Endodermal cell (in vitro differentiated cells): ENCODE results near the gene PCIF1. TPM values are rescaled to one million over a fixed set of nuclear protein-coding genes. Genes with fewer than 3 reads are reported as not detected.

Source experiments
- DNase-seq: peaks from one replicate; pipeline ENCODE4 v3.0.0-alpha.2; 2017
- H3K27ac ChIP-seq: 2 replicates; pipeline ENCODE4 v1.5.1; 2013; ENCODE audit warnings: mild to moderate bottlenecking, low read depth, low read length, moderate library complexity
- H3K27me3 ChIP-seq: 2 replicates; pipeline ENCODE4 v1.6.1; 2013; ENCODE audit warnings: mild to moderate bottlenecking, low read length, moderate library complexity; ENCODE audit not compliant: insufficient read depth, control insufficient read depth, poor library complexity, severe bottlenecking
- H3K36me3 ChIP-seq: 2 replicates; pipeline ENCODE4 v1.7.0; 2013; ENCODE audit warnings: mild to moderate bottlenecking, low read length, moderate library complexity; ENCODE audit not compliant: control insufficient read depth, insufficient read depth
- H3K4me1 ChIP-seq: one replicate; pipeline ENCODE4 v1.7.0; 2013; ENCODE audit warnings: low read length; ENCODE audit not compliant: control insufficient read depth, insufficient read depth
- H3K4me3 ChIP-seq: 2 replicates; pipeline ENCODE4 v1.5.1; 2013; ENCODE audit warnings: mild to moderate bottlenecking, low read length, moderate library complexity
- H3K9ac ChIP-seq: 2 replicates; pipeline ENCODE4 v1.6.1; 2013; ENCODE audit warnings: mild to moderate bottlenecking, low read length, moderate library complexity; ENCODE audit not compliant: poor library complexity, severe bottlenecking; ENCODE audit errors: extremely low read depth
- H3K9me3 ChIP-seq: 2 replicates; pipeline ENCODE4 v1.6.1; 2013; ENCODE audit warnings: mild to moderate bottlenecking, low read length, moderate library complexity; ENCODE audit not compliant: control insufficient read depth
- H3K27ac Mint-ChIP-seq: 2 replicates; pipeline ENCODE4 v1.8.0; 2020; ENCODE audit warnings: mixed read lengths
- H3K27me3 Mint-ChIP-seq: 2 replicates; pipeline ENCODE4 v1.8.0; 2021; ENCODE audit warnings: mild to moderate bottlenecking, mixed read lengths; ENCODE audit not compliant: insufficient read depth
- H3K36me3 Mint-ChIP-seq: 2 replicates; pipeline ENCODE4 v1.8.0; 2020; ENCODE audit warnings: low read depth, mixed read lengths
- H3K4me1 Mint-ChIP-seq: 2 replicates; pipeline ENCODE4 v1.8.0; 2020; ENCODE audit warnings: mixed read lengths
- H3K4me3 Mint-ChIP-seq: 2 replicates; pipeline ENCODE4 v1.8.0; 2020; ENCODE audit warnings: mild to moderate bottlenecking, moderate library complexity, mixed read lengths
- H3K9me3 Mint-ChIP-seq: 2 replicates; pipeline ENCODE4 v1.8.0; 2020; ENCODE audit warnings: mild to moderate bottlenecking, mixed read lengths
- WGBS, 2 experiments: methylation state at CpG; one replicate each; pipeline versions ENCODE4 v1.1.5 to v1.1.7; 2013; ENCODE audit warnings: missing lambda C conversion rate in 2 of 2, mixed read lengths in 1 of 2; ENCODE audit not compliant: insufficient coverage in 1 of 2, insufficient read length in 1 of 2; 5-methylcytosine and 5-hydroxymethylcytosine counted together
- total RNA-seq, 2 donors: library from RNA; stranded (reverse); fragmentation: NEBNext Ultra II Directional in 1 of 2; extraction: Animal tissue kit (Norgen Biotek cat#: 25700) in 1 of 2; gene quantifications; 2 replicates in 1 of 2; 3 replicates in 1 of 2; pipeline ENCODE4 v1.2.1, GENCODE V29; 2021
- TF ChIP-seq, protein P1 (sequence below): fragments of 200-600 bp; sonication (generic); conservative IDR thresholded peaks from 2 replicates; pipeline ENCODE4 v1.5.0; 2021; ENCODE audit warnings: antibody characterized with exemption, mild to moderate bottlenecking

Gene PCIF1
- total RNA-seq, 2 donors from 2014 or later, result 22.0 to 34.5 TPM

DNA sequence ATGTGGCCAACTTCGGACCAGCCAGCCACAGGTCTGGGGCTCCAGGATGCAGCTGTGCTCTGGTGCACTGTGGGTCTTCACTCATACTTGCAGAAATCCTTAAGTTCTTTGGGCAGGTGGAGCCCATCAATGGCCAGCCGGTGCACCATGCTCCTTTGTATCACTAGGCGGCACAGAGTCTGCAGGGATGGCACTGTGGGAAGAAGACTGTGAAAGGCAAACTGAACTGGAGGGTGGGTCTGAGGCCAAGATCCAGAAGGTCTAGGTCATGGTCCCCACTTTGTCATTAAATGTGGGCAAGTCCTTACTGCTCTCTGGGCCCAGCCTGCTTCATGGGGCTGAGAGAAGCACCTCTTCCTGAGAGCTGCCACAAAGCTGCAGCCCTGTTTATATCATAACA lies 45.8 kb upstream of the PCIF1 start:
- WGBS, 2 experiments, result 92% methylated on average over 2 to 3 of the region's 3 CpGs
- Histone ChIP-seq H3K9me3 (no peaks in the 10 kb centered on the region), H3K4me3 (no peak overlapping the region), H3K4me1 (no peaks in the 10 kb centered on the region), H3K36me3 (peaks cover 22% of the 10 kb centered on the region), H3K27me3 (no peaks in the 10 kb centered on the region), H3K27ac (no peak overlapping the region), H3K9ac (no peak overlapping the region)
- H3K36me3 Mint-ChIP-seq, result peaks cover 17% of the 10 kb centered on the region
- no peak overlapping the region for H3K27ac Mint-ChIP-seq
- H3K4me3 Mint-ChIP-seq, result no peak overlapping the region
- no peaks in the 10 kb centered on the region for H3K9me3 Mint-ChIP-seq
- DNase-seq, result no peak
- no peaks in the 10 kb centered on the region for H3K27me3 Mint-ChIP-seq
- TF ChIP-seq, protein P1, sequence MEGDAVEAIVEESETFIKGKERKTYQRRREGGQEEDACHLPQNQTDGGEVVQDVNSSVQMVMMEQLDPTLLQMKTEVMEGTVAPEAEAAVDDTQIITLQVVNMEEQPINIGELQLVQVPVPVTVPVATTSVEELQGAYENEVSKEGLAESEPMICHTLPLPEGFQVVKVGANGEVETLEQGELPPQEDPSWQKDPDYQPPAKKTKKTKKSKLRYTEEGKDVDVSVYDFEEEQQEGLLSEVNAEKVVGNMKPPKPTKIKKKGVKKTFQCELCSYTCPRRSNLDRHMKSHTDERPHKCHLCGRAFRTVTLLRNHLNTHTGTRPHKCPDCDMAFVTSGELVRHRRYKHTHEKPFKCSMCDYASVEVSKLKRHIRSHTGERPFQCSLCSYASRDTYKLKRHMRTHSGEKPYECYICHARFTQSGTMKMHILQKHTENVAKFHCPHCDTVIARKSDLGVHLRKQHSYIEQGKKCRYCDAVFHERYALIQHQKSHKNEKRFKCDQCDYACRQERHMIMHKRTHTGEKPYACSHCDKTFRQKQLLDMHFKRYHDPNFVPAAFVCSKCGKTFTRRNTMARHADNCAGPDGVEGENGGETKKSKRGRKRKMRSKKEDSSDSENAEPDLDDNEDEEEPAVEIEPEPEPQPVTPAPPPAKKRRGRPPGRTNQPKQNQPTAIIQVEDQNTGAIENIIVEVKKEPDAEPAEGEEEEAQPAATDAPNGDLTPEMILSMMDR, result no peak
- peaks cover 4% of the 10 kb centered on the region for H3K4me1 Mint-ChIP-seq

DNA sequence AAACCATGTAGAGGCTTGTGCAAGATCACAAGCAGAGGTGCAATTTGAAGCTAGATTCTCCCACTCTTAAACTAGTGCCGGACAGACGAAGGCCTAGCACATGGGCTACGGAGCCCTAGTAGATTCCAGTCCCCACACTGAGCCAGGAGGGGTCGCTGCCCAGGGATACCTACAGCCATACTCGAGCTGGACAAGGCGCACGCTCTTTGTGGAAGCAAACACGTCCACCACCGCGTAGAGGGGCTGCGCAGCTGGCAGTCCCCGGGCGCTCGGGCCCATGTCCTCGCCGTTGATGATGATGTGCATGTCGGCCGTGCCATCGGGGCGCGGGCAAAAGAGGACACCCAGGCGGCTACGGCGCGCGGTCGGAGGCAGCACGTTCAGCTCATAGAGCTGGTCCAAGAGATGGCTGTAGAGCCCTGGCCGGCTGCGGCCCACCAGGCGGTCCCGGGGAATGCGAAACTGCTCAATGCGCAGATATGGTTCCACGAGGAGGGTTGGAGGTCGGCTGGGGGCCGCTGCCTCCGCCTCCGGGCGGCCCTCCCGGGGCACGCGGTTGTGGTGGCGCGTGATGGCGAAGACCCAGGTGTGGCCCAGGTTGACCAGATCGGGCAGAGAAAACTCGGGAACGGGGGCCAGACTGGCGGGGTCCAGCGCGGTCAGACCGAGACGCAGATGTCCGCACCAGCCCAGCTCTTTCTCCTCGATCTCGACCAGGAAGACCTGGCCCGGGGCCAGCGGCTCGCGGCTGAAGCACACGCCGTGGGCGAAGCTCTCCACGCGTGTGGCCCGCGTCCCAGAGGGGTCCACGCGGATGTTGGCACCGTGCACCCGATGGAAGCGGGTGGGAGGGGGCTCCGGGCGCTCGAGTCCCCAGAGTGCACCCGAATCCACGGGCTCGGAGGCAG lies 44.2 kb upstream of the PCIF1 start:
- Histone ChIP-seq H3K9me3 (no peaks in the 10 kb centered on the region), H3K4me3 (peak overlapping the region; percentile 88), H3K36me3 (peaks cover 25% of the 10 kb centered on the region), H3K4me1 (no peaks in the 10 kb centered on the region), H3K27ac (no peak overlapping the region), H3K9ac (peak overlapping the region; percentile 62), H3K27me3 (no peaks in the 10 kb centered on the region)
- Mint-ChIP-seq H3K4me1 (peaks cover 4% of the 10 kb centered on the region), H3K9me3 (no peaks in the 10 kb centered on the region), H3K4me3 (peak overlapping the region; percentile 77), H3K36me3 (peaks cover 16% of the 10 kb centered on the region), H3K27me3 (no peaks in the 10 kb centered on the region), H3K27ac (peak overlapping the region; percentile 89)
- WGBS, 2 experiments, result 3 to 6% methylated on average over 40 to 79 of the region's 79 CpGs
- TF ChIP-seq, protein P1, result peak; percentile 90
- peak; percentile 96 for DNase-seq

DNA sequence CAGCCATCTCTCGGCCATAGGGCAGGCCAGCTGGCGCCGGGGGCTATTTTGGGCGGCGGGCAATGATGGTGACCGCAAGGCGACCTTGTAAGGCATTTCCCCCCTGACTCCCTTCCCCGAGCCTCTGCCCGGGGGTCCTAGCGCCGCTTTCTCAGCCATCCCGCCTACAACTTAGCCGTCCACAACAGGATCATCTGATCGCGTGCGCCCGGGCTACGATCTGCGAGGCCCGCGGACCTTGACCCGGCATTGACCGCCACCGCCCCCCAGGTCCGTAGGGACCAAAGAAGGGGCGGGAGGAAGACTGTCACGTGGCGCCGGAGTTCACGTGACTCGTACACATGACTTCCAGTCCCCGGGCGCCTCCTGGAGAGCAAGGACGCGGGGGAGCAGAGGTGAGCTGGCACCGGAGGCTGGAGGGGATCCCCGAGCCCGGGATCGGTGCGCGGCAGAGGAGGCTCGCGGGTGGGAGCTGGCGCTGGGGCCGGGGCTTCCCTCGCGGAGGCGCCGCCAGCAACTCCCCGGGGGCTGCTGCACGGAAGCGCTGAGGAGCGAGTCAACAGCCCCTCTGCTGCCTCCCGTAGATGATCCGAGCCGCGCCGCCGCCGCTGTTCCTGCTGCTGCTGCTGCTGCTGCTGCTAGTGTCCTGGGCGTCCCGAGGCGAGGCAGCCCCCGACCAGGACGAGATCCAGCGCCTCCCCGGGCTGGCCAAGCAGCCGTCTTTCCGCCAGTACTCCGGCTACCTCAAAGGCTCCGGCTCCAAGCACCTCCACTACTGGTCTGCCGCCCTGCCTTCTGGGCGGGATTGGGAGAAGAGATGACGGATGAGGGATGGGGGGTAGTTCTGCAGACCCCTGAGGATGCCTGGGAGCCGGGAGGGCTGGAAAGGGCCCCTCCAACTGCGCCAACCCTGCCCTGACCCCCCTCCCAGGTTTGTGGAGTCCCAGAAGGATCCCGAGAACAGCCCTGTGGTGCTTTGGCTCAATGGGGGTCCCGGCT lies 43.2 kb upstream of the PCIF1 start, which contains the start of the genes CTSA and NEURL2:
TSS of gene CTSA (plus strand) at position 351 of the 999 bp plus-strand sequence. CDS start at position 585, 234 bp downstream.
TSS of gene NEURL2 (minus strand) at position 224 of the 999 bp plus-strand sequence. CDS start at position 7, 217 bp downstream.
- WGBS, 2 experiments, result 2% methylated on average over 34 to 78 of the region's 78 CpGs
- H3K36me3 ChIP-seq, result peaks cover 25% of the 10 kb centered on the region
- no peaks in the 10 kb centered on the region for H3K27me3 Mint-ChIP-seq
- H3K4me3 Mint-ChIP-seq, result peak within 1 kb of the TSS; percentile 77
- peaks cover 4% of the 10 kb centered on the region for H3K4me1 Mint-ChIP-seq
- H3K27ac Mint-ChIP-seq, result peak within 1 kb of the TSS; percentile 89
- peak; percentile 95 for DNase-seq
- peaks cover 19% of the 10 kb centered on the region for H3K36me3 Mint-ChIP-seq
- no peaks in the 10 kb centered on the region for H3K9me3 ChIP-seq
- H3K9me3 Mint-ChIP-seq, result no peaks in the 10 kb centered on the region
- H3K4me3 ChIP-seq, result peak within 1 kb of the TSS; percentile 88
- no peaks in the 10 kb centered on the region for H3K27me3 ChIP-seq
- TF ChIP-seq, protein P1, result no peak
- H3K9ac ChIP-seq, result peak within 1 kb of the TSS; percentile 62
- no peak within 1 kb of the TSS for H3K27ac ChIP-seq
- H3K4me1 ChIP-seq, result no peaks in the 10 kb centered on the region
